ENCODE measurements around the gene PHYKPL. TPM values are rescaled to one million over a fixed set of nuclear protein-coding genes. Genes with fewer than 3 reads are reported as not detected.

The PHYKPL gene
- total RNA-seq, 1 donor = 31.5 TPM

DNA sequence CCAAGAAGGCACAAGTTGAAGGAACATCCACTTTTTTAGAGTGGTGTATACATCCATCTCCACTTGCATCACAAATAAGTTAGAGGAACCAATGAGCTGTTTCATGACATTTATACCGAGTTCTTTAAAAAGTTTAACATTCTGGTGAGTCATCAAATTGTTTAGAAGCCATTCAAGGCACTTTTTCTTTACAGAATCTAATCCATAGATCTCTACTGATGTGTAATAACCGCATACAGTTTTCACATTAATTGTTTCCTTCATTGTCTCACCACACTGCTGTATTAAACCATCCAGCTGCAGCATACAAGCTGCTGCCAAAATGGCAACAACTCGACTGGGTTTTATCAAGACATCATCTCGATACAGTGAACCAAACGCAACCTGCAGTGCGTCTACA, 46.2 kb downstream of the PHYKPL start:
- no peak for DNase-seq (ENCODE audit: low read depth)
- no peak overlapping the region for H3K4me3 ChIP-seq (ENCODE audit: low read depth, low read length)
- no peak for TF ChIP-seq CTCF (IDR thresholded peaks at IDR 0.05; ENCODE audit: insufficient read depth, low read depth, low read length)

- no peak for DNase-seq (ENCODE audit: low read depth)
- no peak for TF ChIP-seq CTCF (IDR thresholded peaks at IDR 0.05; ENCODE audit: insufficient read depth, low read depth, low read length)
- no peak overlapping the region for H3K4me3 ChIP-seq (ENCODE audit: low read depth, low read length)
These were observed 50.3 kb downstream of the PHYKPL start for GRCh38 chr5:178182158-178182876.

GRCh38 chr5:178180141-178180863, 52.3 kb downstream of the PHYKPL start:
- H3K4me3 ChIP-seq (ENCODE audit: low read depth, low read length) = no peak overlapping the region
- DNase-seq (ENCODE audit: low read depth) = no peak
- TF ChIP-seq CTCF (IDR thresholded peaks at IDR 0.05; ENCODE audit: insufficient read depth, low read depth, low read length) = no peak

GRCh38 chr5:178177569-178177968, 55.0 kb downstream of the PHYKPL start:
- no peak for TF ChIP-seq CTCF (IDR thresholded peaks at IDR 0.05; ENCODE audit: insufficient read depth, low read depth, low read length)
- no peak for DNase-seq (ENCODE audit: low read depth)
- no peak overlapping the region for H3K4me3 ChIP-seq (ENCODE audit: low read depth, low read length)

- no peak for DNase-seq (ENCODE audit: low read depth)
- no peak overlapping the region for H3K4me3 ChIP-seq (ENCODE audit: low read depth, low read length)
- TF ChIP-seq CTCF (IDR thresholded peaks at IDR 0.05; ENCODE audit: insufficient read depth, low read depth, low read length) = no peak
These were observed 55.8 kb downstream of the PHYKPL start for GRCh38 chr5:178176791-178177190.

GRCh38 chr5:178174456-178174855, 58.1 kb downstream of the PHYKPL start:
- TF ChIP-seq CTCF (IDR thresholded peaks at IDR 0.05; ENCODE audit: insufficient read depth, low read depth, low read length) = no peak
- no peak for DNase-seq (ENCODE audit: low read depth)
- H3K4me3 ChIP-seq (ENCODE audit: low read depth, low read length) = no peak overlapping the region

Data from fibroblast of villous mesenchyme (primary cell).